Sigmoid colon (tissue), 7 donors: ENCODE data around the gene SPPL2B. TPM values are rescaled to one million over a fixed set of nuclear protein-coding genes. Genes with fewer than 3 reads are reported as not detected.

Source experiments
- DNase-seq: peaks from one replicate; pipeline ENCODE4 v3.0.0-alpha.2; 2019
- H3K27ac ChIP-seq, 4 donors: fragments of 200-600 bp; sonication (generic); one replicate each; pipeline ENCODE4 v1.5.1; 2016 to 2019; ENCODE audit warnings: mild to moderate bottlenecking in 1 of 4
- H3K27me3 ChIP-seq, 3 donors: fragments of 200-600 bp; sonication (generic); one replicate each; pipeline ENCODE4 v1.5.1; 2019; ENCODE audit warnings: mild to moderate bottlenecking in 1 of 3
- H3K36me3 ChIP-seq, 4 donors: fragments of 200-600 bp; sonication (generic); one replicate each; pipeline ENCODE4 v1.5.1; 2016 to 2019
- H3K4me1 ChIP-seq, 4 donors: fragments of 200-600 bp; sonication (generic); one replicate each; pipeline ENCODE4 v1.5.1; 2017 to 2019
- H3K4me3 ChIP-seq, 4 donors: fragments of 200-600 bp; sonication (generic); one replicate each; pipeline ENCODE4 v1.5.1; 2017 to 2019; ENCODE audit warnings: mild to moderate bottlenecking in 2 of 4, moderate library complexity in 1 of 4
- H3K9me3 ChIP-seq, 4 donors: fragments of 200-600 bp in 3 of 4; sonication (generic) in 3 of 4; one replicate each; pipeline versions ENCODE4 v1.5.1 to v1.6.1; 2013 to 2019
- EP300 ChIP-seq, 4 donors: sonication (generic); formaldehyde crosslinking; IDR thresholded peaks; one replicate each; pipeline ENCODE4 v1.6.1; 2017; ENCODE audit warnings: antibody characterized with exemption in 4 of 4
- POLR2A ChIP-seq, 2 donors: fragments of 450-650 bp; IDR thresholded peaks; one replicate each; pipeline ENCODE4 v1.6.1; 2016; ENCODE audit warnings: antibody characterized with exemption in 2 of 2, mild to moderate bottlenecking in 2 of 2, moderate library complexity in 2 of 2
- POLR2AphosphoS5 ChIP-seq, 4 donors: sonication (generic); formaldehyde crosslinking; IDR thresholded peaks; one replicate each; pipeline ENCODE4 v1.6.1; 2017; ENCODE audit warnings: antibody characterized with exemption in 4 of 4
- WGBS, 2 donors: extraction: QIAGEN DNeasy Blood & Tissue Kit; methylation state at CpG; one replicate each; pipeline ENCODE4 v1.1.7; 2013; 5-methylcytosine and 5-hydroxymethylcytosine counted together
- intact Hi-C: fragments of 100-400 bp; cut with DNase I; formaldehyde crosslinking; loops from one replicate; pipeline ENCODE4 v1.15.1; 2023
- polyA plus RNA-seq, 3 donors: library from polyadenylated mRNA; stranded (reverse); fragments of 200-250 nt; gene quantifications; one replicate each; pipeline ENCODE4 v1.2.3, GENCODE V29; 2013
- total RNA-seq, 4 donors: library from RNA; depleted of rRNA; stranded (reverse); fragments of >200 nt; gene quantifications; one replicate each; pipeline ENCODE4 v1.1.0, GENCODE V29; 2016
- TF ChIP-seq, protein P1 (sequence below), 4 experiments: fragments of 450-650 bp in 3 of 4; fragments of 200-600 bp in 1 of 4; IDR thresholded peaks; one replicate each; pipeline ENCODE4 v1.5.1; 2016 to 2019; ENCODE audit warnings: antibody characterized with exemption in 4 of 4, mild to moderate bottlenecking in 3 of 4, moderate library complexity in 2 of 4
- donor health status: healthy with polysubstance abuse.
- donor health status: Bipolar disorder and iron deficiency.
- donor health status: healthy.

SPPL2B gene
- total and polyA plus RNA-seq, 7 donors: 6.0 to 145 (median 17.1) TPM

DNA sequence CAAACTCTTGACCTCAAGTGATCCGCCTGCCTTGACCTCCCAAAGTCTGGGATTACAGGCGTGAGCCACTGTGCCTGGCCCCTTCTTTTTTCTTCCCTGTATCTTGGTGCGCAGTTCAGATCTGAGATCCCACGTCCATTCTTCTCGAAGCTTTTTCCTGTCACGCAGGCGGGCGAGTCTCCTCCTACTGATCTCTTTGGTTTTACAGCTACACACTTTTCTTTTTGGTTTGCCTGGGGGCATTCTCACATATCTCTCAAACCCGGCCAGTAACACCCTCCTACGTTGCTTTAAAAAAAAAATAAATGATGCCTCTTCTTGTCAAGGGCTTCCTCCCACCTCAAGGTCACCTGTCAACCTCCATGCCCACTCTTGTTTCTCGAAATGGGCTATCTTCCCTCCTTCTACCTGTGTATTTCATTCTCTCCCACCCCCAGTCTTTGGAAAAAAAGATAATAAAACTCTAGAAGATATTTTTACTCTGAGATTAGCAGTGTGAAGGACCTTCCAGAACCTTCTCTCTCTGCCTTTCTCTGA is 43.7 kb downstream of the SPPL2B start:
- TF ChIP-seq EP300 (IDR thresholded peaks at IDR 0.05) (no peak), POLR2A (IDR thresholded peaks at IDR 0.05) (no peak)
- TF ChIP-seq, protein P1, sequence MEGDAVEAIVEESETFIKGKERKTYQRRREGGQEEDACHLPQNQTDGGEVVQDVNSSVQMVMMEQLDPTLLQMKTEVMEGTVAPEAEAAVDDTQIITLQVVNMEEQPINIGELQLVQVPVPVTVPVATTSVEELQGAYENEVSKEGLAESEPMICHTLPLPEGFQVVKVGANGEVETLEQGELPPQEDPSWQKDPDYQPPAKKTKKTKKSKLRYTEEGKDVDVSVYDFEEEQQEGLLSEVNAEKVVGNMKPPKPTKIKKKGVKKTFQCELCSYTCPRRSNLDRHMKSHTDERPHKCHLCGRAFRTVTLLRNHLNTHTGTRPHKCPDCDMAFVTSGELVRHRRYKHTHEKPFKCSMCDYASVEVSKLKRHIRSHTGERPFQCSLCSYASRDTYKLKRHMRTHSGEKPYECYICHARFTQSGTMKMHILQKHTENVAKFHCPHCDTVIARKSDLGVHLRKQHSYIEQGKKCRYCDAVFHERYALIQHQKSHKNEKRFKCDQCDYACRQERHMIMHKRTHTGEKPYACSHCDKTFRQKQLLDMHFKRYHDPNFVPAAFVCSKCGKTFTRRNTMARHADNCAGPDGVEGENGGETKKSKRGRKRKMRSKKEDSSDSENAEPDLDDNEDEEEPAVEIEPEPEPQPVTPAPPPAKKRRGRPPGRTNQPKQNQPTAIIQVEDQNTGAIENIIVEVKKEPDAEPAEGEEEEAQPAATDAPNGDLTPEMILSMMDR (IDR thresholded peaks at IDR 0.05): no peak
- intact Hi-C loops: no loop called here
- peaks cover 0 to 25% (median 8%) of the 10 kb centered on the region in 3 donors for H3K27me3 ChIP-seq
- 63 to 69% methylated on average over 11 of the region's 11 CpGs for WGBS, 2 donors
- H3K36me3 ChIP-seq: no peaks in the 10 kb centered on the region
- no peak overlapping the region for H3K27ac ChIP-seq
- no peak for DNase-seq
- H3K4me1 ChIP-seq: no peaks in the 10 kb centered on the region
- no peak overlapping the region for H3K4me3 ChIP-seq
- H3K9me3 ChIP-seq: peaks cover 0 to 3% (median 0%) of the 10 kb centered on the region in 4 donors

DNA sequence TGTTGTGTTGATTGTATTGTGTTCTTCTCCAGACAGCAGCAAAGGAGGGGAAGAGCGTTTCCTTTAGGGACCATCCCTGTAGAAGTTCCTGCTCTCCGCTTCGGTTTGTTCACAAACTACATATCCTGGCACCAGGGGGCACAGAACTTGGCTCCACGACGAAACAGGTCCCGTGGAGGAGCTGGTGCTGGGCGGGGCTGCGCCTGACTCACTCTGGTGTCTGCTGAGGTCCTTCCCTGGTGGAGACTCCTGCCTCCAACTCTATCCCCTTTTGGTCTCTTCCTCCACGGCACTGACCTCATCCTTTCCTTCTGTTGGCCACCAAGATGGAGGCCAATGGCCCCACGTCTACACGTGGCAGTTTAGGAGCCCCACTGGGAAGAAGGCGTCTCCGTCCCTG is 46.3 kb downstream of the SPPL2B start:
- H3K36me3 ChIP-seq: no peaks in the 10 kb centered on the region
- H3K9me3 ChIP-seq: no peaks in the 10 kb centered on the region
- WGBS, 2 donors: 82 to 91% methylated on average over 13 of the region's 13 CpGs
- no peaks in the 10 kb centered on the region for H3K4me1 ChIP-seq
- TF ChIP-seq, protein P1 (IDR thresholded peaks at IDR 0.05): no peak
- no peak for TF ChIP-seq POLR2AphosphoS5 (IDR thresholded peaks at IDR 0.05)
- no peak for TF ChIP-seq EP300 (IDR thresholded peaks at IDR 0.05)
- TF ChIP-seq POLR2A (IDR thresholded peaks at IDR 0.05): no peak
- H3K4me3 ChIP-seq: no peak overlapping the region
- DNase-seq: no peak
- H3K27ac ChIP-seq: no peak overlapping the region
- intact Hi-C loops: no loop called here
- H3K27me3 ChIP-seq: peaks cover 0 to 19% (median 8%) of the 10 kb centered on the region in 3 donors

DNA sequence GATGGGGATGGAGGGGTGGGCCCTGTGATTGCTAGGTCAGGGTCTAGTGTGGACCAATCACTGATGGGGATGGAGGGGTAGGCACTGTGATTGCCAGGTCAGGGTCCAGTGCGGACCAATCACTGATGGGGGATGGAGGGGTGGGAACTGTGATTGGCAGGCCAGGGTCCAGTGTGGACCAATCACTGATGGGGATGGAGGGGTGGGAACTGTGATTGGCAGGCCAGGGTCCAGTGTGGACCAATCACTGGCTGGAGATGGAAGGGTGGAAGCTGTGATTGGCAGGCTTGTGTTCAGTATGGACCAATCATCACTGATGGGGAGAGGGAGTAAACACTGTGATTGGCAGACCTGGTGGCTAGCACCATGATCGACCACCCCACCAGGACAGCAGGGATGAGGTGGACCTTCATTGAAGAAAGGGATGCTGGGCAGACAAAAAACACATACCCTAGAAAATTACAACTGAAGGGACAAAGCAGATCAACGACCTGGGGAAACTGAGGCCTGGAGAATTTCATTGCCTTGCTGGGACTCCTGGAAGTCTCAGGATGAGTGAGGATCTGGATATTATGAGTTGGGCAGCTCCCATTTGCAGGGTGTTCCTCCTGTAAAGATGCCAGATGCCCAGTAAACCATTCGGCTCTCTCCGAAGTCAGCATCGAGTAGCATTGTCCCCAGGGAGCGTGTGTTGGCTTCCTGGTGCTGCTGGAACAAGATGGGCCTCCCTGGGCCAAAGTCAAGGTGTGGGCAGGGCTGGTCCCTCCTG is 47.1 kb downstream of the SPPL2B start:
- WGBS, 2 donors: 85 to 86% methylated on average over 7 of the region's 7 CpGs
- Histone ChIP-seq H3K4me1 (no peaks in the 10 kb centered on the region), H3K9me3 (no peaks in the 10 kb centered on the region), H3K27ac (no peak overlapping the region), H3K27me3 (peaks cover 0 to 13% (median 8%) of the 10 kb centered on the region in 3 donors), H3K4me3 (no peak overlapping the region), H3K36me3 (no peaks in the 10 kb centered on the region)
- DNase-seq: no peak
- TF ChIP-seq POLR2AphosphoS5 (IDR thresholded peaks at IDR 0.05) (no peak), EP300 (IDR thresholded peaks at IDR 0.05) (no peak)
- intact Hi-C loops: no loop called here

DNA sequence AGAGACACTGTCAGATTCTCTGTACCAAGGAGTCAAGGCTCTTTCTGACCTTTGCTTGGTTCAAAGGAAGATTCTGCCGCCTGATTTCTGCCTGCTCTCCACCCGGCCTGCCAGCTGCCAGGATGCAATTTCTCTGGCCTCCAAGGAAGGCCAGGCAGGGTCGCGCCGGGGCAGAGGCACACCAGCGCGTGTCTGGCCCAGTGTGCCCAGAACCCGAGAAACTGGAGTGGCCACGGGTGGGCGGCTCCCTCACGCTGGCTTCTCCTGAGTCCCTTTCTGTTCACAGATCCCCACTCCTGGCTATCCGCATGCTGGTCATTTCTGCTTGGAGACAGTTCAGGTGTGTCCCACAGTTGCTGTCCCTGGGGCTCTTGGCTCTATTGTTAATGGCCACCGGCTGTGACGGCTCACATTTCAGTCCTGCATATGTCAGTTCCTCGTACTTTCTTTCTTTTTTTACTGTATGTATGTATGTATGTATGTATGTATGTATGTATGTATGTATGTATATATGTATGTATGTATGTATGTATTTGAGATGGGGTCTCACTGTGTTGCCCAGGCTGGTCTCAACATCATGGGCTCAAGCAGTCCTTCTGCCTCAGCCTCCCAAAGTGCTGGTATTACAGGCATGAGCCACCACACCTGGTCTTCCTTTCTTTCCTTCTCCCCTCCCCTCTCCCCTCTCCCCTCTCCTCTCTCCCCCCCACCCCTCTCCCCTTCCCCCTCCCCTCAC is 48.5 kb downstream of the SPPL2B start:
- TF ChIP-seq POLR2AphosphoS5 (IDR thresholded peaks at IDR 0.05): no peak
- no peak for TF ChIP-seq POLR2A (IDR thresholded peaks at IDR 0.05)
- no peak for TF ChIP-seq EP300 (IDR thresholded peaks at IDR 0.05)
- TF ChIP-seq, protein P1 (IDR thresholded peaks at IDR 0.05): no peak
- DNase-seq: no peak
- peaks cover 0 to 3% (median 0%) of the 10 kb centered on the region in 3 donors for H3K27me3 ChIP-seq
- H3K4me3 ChIP-seq: no peak overlapping the region
- H3K36me3 ChIP-seq: no peaks in the 10 kb centered on the region
- no peak overlapping the region for H3K27ac ChIP-seq
- intact Hi-C loops: no loop called here
- H3K4me1 ChIP-seq: no peaks in the 10 kb centered on the region
- H3K9me3 ChIP-seq: no peaks in the 10 kb centered on the region
- WGBS, 2 donors: 60 to 80% methylated on average over 15 of the region's 15 CpGs

DNA sequence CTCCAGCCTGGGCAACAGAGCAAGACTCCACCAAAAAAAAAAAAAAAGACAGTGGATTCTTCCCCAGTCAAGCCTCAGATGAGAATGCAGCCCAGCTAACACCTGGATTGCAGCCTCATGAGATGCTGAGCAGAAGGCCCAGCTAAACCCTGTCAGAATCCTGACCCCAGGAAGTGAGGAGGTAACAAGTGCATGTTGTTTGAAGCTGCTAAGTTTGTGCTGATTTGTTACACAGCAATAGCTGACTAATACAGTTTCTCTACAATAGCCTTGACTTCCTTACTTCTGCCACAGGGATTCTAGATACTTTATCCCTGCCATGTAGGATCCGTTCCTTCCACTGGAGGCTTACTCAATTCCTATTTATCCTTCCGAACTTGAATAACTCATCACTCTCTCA is 52.1 kb downstream of the SPPL2B start:
- 92 to 96% methylated on average over 2 of the region's 2 CpGs for WGBS, 2 donors
- Histone ChIP-seq H3K4me1 (peaks cover 0 to 4% (median 2%) of the 10 kb centered on the region in 4 donors), H3K36me3 (no peaks in the 10 kb centered on the region), H3K9me3 (no peaks in the 10 kb centered on the region), H3K27ac (no peak overlapping the region), H3K27me3 (peaks cover 0 to 7% (median 3%) of the 10 kb centered on the region in 3 donors), H3K4me3 (no peak overlapping the region)
- intact Hi-C loops: no loop called here
- DNase-seq: no peak
- TF ChIP-seq, protein P1 (IDR thresholded peaks at IDR 0.05): no peak
- TF ChIP-seq POLR2A (IDR thresholded peaks at IDR 0.05) (no peak), POLR2AphosphoS5 (IDR thresholded peaks at IDR 0.05) (no peak), EP300 (IDR thresholded peaks at IDR 0.05) (no peak)
